ENCODE measurements around the gene CLTA. TPM values are rescaled to one million over a fixed set of nuclear protein-coding genes. Genes with fewer than 3 reads are reported as not detected.

CLTA gene
- total and polyA plus RNA-seq, 2 of the 8 experiments (the other 6 are each of a cell fraction or from before 2014, with no cell fraction given): 137 to 236 TPM

DNA sequence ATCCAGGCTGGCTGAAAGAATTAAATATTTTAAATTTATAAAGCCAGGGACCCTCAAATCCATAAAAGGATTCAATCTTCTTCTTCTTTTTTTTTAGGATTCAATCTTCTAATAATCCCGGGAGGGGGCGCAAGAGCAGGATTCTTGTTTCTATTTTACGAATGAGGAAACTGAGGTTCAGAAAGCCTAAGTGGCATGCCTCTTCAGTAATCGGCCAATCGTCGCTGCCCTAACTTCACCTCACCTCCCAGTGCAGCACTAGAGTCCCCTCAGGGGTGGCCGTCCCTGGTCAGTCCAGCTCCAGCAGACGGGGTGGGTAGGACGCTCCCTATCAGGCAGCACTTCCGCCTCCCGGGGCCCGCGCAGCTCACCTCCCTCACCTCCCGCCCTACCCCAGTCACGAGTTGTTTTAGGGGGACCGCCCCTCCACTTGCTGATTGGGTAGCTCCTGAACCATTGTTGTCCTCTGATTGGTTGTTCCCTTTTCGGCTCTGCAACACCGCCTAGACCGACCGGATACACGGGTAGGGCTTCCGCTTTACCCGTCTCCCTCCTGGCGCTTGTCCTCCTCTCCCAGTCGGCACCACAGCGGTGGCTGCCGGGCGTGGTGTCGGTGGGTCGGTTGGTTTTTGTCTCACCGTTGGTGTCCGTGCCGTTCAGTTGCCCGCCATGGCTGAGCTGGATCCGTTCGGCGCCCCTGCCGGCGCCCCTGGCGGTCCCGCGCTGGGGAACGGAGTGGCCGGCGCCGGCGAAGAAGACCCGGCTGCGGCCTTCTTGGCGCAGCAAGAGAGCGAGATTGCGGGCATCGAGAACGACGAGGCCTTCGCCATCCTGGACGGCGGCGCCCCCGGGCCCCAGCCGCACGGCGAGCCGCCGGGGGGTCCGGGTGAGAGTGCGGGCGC is at the start of gene CLTA (continued):
- TF ChIP-seq, protein P1, sequence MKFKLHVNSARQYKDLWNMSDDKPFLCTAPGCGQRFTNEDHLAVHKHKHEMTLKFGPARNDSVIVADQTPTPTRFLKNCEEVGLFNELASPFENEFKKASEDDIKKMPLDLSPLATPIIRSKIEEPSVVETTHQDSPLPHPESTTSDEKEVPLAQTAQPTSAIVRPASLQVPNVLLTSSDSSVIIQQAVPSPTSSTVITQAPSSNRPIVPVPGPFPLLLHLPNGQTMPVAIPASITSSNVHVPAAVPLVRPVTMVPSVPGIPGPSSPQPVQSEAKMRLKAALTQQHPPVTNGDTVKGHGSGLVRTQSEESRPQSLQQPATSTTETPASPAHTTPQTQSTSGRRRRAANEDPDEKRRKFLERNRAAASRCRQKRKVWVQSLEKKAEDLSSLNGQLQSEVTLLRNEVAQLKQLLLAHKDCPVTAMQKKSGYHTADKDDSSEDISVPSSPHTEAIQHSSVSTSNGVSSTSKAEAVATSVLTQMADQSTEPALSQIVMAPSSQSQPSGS (IDR thresholded peaks at IDR 0.05; ENCODE audit: low read length): no peak
- TF ChIP-seq RFX5 (IDR thresholded peaks at IDR 0.05; ENCODE audit: borderline replicate concordance, low read depth, low read length): no peak
- TF ChIP-seq EP300 (IDR thresholded peaks at IDR 0.05; ENCODE audit: borderline replicate concordance in 1 of 2, low read depth in 2 of 2, low read length in 2 of 2): no peak
- TF ChIP-seq, protein P2, sequence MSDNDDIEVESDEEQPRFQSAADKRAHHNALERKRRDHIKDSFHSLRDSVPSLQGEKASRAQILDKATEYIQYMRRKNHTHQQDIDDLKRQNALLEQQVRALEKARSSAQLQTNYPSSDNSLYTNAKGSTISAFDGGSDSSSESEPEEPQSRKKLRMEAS (IDR thresholded peaks at IDR 0.05): peak; percentile 45; the same call in 1 of the 2 replicates
- no peak for TF ChIP-seq SIX5 (IDR thresholded peaks at IDR 0.05; ENCODE audit: low read depth, low read length)
- no peak for TF ChIP-seq MAFK (IDR thresholded peaks at IDR 0.05; ENCODE audit: low read depth, low read length)
- no peak for TF ChIP-seq HDAC6 (IDR thresholded peaks at IDR 0.05; ENCODE audit: low read depth, low read length)
- peak; percentile 80 for TF ChIP-seq TAF7 (optimal IDR thresholded peaks at IDR 0.05; ENCODE audit: borderline replicate concordance, low read depth, low read length)
- peak in 1 of 2 experiments; percentile 26; a peak in 1 of 4 replicates for TF ChIP-seq HDAC2 (IDR thresholded peaks at IDR 0.05; ENCODE audit: borderline replicate concordance in 1 of 2, low read depth in 2 of 2, low read length in 2 of 2)
- TF ChIP-seq CEBPB (IDR thresholded peaks at IDR 0.05; ENCODE audit: low read depth, low read length): no peak
- no peak for TF ChIP-seq TEAD4 (IDR thresholded peaks at IDR 0.05; ENCODE audit: low read depth, low read length)
- peak; percentile 92 to 97 for TF ChIP-seq POLR2A (IDR thresholded peaks at IDR 0.05; ENCODE audit: control extremely low read depth in 1 of 2, low read depth in 2 of 2, low read length in 2 of 2)
- no peak for TF ChIP-seq RNF2 (IDR thresholded peaks at IDR 0.05; ENCODE audit: borderline replicate concordance, low read depth, low read length, missing control alignments, poor library complexity, severe bottlenecking)
- TF ChIP-seq SRF (IDR thresholded peaks at IDR 0.05; ENCODE audit: low read depth, low read length): 0 out of 2 replicates have a peak, but pooled peaks have one; percentile 11

Data from H1 (cell line).